HG03097 (cell line): ENCODE measurements around the gene SH3GL3.

ENCODE experiments used
- ATAC-seq: cut with Tn5 transposase; IDR thresholded peaks from one replicate; pipeline ENCODE4 v1.9.1; 2021; ENCODE audit not compliant: unreplicated experiment, low FRiP score

SH3GL3 gene

GRCh38 chr15:83610901-83611685 is 164.0 kb downstream of the SH3GL3 start:
- ATAC-seq, result no peak

GRCh38 chr15:83612226-83612625 is 165.1 kb downstream of the SH3GL3 start:
- ATAC-seq, result no peak

- no peak for ATAC-seq
These were observed 165.9 kb downstream of the SH3GL3 start for GRCh38 chr15:83612898-83613635.

GRCh38 chr15:83613714-83614113 is 166.6 kb downstream of the SH3GL3 start:
- no peak for ATAC-seq

- ATAC-seq, result no peak
These were observed 169.7 kb downstream of the SH3GL3 start for GRCh38 chr15:83616840-83617239.

GRCh38 chr15:83626171-83626802 is 179.1 kb downstream of the SH3GL3 start:
- ATAC-seq, result no peak

- ATAC-seq, result no peak
These were observed 184.4 kb downstream of the SH3GL3 start for GRCh38 chr15:83631534-83631933.

- ATAC-seq, result no peak
These were observed 196.1 kb downstream of the SH3GL3 start for GRCh38 chr15:83643201-83643600.

- no peak for ATAC-seq
These were observed 197.3 kb downstream of the SH3GL3 start for GRCh38 chr15:83644439-83644838.

- ATAC-seq, result no peak
These were observed 203.7 kb downstream of the SH3GL3 start for GRCh38 chr15:83650831-83651230.

- ATAC-seq, result no peak
These were observed 204.4 kb downstream of the SH3GL3 start for GRCh38 chr15:83651541-83651940.

- no peak for ATAC-seq
These were observed 205.6 kb downstream of the SH3GL3 start for GRCh38 chr15:83652626-83653204.

- no peak for ATAC-seq
These were observed 206.1 kb downstream of the SH3GL3 start for GRCh38 chr15:83653288-83653638.

- no peak for ATAC-seq
These were observed 206.7 kb downstream of the SH3GL3 start, which contains the start of gene ADAMTSL3 for GRCh38 chr15:83653639-83654378. Gene ADAMTSL3 (plus strand): TSS chr15:83654123. CDS start chr15:83655762, 1,639 bp downstream.

GRCh38 chr15:83654379-83655236 is 207.5 kb downstream of the SH3GL3 start:
- no peak for ATAC-seq

GRCh38 chr15:83655237-83655616 is 208.1 kb downstream of the SH3GL3 start:
- no peak for ATAC-seq

- no peak for ATAC-seq
These were observed 209.1 kb downstream of the SH3GL3 start for GRCh38 chr15:83656192-83656591.

- no peak for ATAC-seq
These were observed 209.9 kb downstream of the SH3GL3 start for GRCh38 chr15:83656943-83657528.

- no peak for ATAC-seq
These were observed 210.4 kb downstream of the SH3GL3 start for GRCh38 chr15:83657549-83657948.
